Karpas-422 (cell line): Measurements from ENCODE around the gene DUS1L. TPM values are rescaled to one million over a fixed set of nuclear protein-coding genes. Genes with fewer than 3 reads are reported as not detected.
A peak's percentile ranks its signal among the peaks of the same experiment; 100 is the strongest.

Experiments used
- DNase-seq: peaks from one replicate; pipeline ENCODE4 v3.0.0-alpha.2; 2015
- H2AFZ ChIP-seq: fragments of 200-600 bp; sonication (generic); 2 replicates; pipeline ENCODE4 v1.6.1; 2014; ENCODE audit warnings: antibody characterized with exemption, low read length, mixed read lengths
- H3K27ac ChIP-seq: fragments of 200-600 bp; sonication (generic); 2 replicates; pipeline ENCODE4 v1.5.1; 2014; ENCODE audit warnings: mild to moderate bottlenecking, low read length, moderate library complexity
- H3K27me3 ChIP-seq: fragments of 200-600 bp; sonication (generic); 2 replicates; pipeline ENCODE4 v1.6.1; 2014; ENCODE audit warnings: low read length, mixed read lengths
- H3K36me3 ChIP-seq: fragments of 200-600 bp; sonication (generic); 2 replicates; pipeline ENCODE4 v1.6.1; 2014; ENCODE audit warnings: low read length, mixed read lengths; ENCODE audit not compliant: insufficient read depth
- H3K4me1 ChIP-seq: fragments of 200-600 bp; sonication (generic); 2 replicates; pipeline ENCODE4 v1.6.1; 2014; ENCODE audit warnings: mild to moderate bottlenecking, low read length, mixed read lengths
- H3K4me2 ChIP-seq: fragments of 200-600 bp; sonication (generic); 2 replicates; pipeline ENCODE4 v1.6.1; 2014; ENCODE audit warnings: low read length, low read depth, mild to moderate bottlenecking; ENCODE audit not compliant: poor library complexity, severe bottlenecking
- H3K4me3 ChIP-seq: fragments of 200-600 bp; sonication (generic); 2 replicates; pipeline ENCODE4 v1.5.1; 2014; ENCODE audit warnings: mild to moderate bottlenecking, antibody characterized with exemption, low read length, mixed read lengths
- H3K79me2 ChIP-seq: fragments of 200-600 bp; sonication (generic); 2 replicates; pipeline ENCODE4 v1.6.1; 2014; ENCODE audit warnings: mild to moderate bottlenecking, low read length, mixed read lengths
- H3K9ac ChIP-seq: fragments of 200-600 bp; sonication (generic); 2 replicates; pipeline ENCODE4 v1.6.0; 2014; ENCODE audit warnings: low read length
- H3K9me2 ChIP-seq: fragments of 200-600 bp; sonication (generic), shearing (Covaris generic); replicated peaks from 2 replicates; pipeline ENCODE4 v1.6.0; 2014; ENCODE audit warnings: mild to moderate bottlenecking, low read length, moderate library complexity; ENCODE audit not compliant: insufficient read depth
- H3K9me3 ChIP-seq: fragments of 300-700, 200-600 bp; sonication (generic); 2 replicates; pipeline ENCODE4 v1.6.1; 2014; ENCODE audit warnings: low read length, mixed read lengths
- H4K20me1 ChIP-seq: fragments of 200-600 bp; sonication (generic); 2 replicates; pipeline ENCODE4 v1.6.1; 2014; ENCODE audit warnings: mild to moderate bottlenecking, antibody characterized with exemption, low read length, low read depth; ENCODE audit not compliant: insufficient read depth
- total RNA-seq: library from RNA; depleted of rRNA; stranded (reverse); fragments of >200 nt; shearing (Covaris generic); gene quantifications from 2 replicates; pipeline ENCODE4 v1.2.3, GENCODE V29; 2014; ENCODE audit warnings: low replicate concordance

The DUS1L gene
- total RNA-seq, 1 experiment from 2014 or later, result 89.6 TPM

GRCh38 chr17:82076785-82077591 is 11.4 kb upstream of the DUS1L start:
- no peak overlapping the region for H3K4me3 ChIP-seq
- H3K9ac ChIP-seq, result no peak overlapping the region
- no peaks in the 10 kb centered on the region for H3K79me2 ChIP-seq
- H4K20me1 ChIP-seq, result peaks cover 19% of the 10 kb centered on the region; the same call in 1 of the 2 replicates
- H3K27me3 ChIP-seq, result no peaks in the 10 kb centered on the region
- H3K9me3 ChIP-seq, result no peaks in the 10 kb centered on the region
- no peaks in the 10 kb centered on the region for H3K9me2 ChIP-seq
- H3K4me2 ChIP-seq, result no peak overlapping the region
- H3K36me3 ChIP-seq, result no peaks in the 10 kb centered on the region; the same call in 1 of the 2 replicates
- no peak overlapping the region for H2AFZ ChIP-seq
- H3K4me1 ChIP-seq, result peaks cover 6% of the 10 kb centered on the region; the same call in 1 of the 2 replicates
- no peak overlapping the region for H3K27ac ChIP-seq
- no peak for DNase-seq

- peaks cover 19% of the 10 kb centered on the region; the same call in 1 of the 2 replicates for H4K20me1 ChIP-seq
- no peak overlapping the region for H3K27ac ChIP-seq
- H3K9ac ChIP-seq, result no peak overlapping the region
- no peaks in the 10 kb centered on the region; the same call in 1 of the 2 replicates for H3K36me3 ChIP-seq
- no peak overlapping the region for H3K4me3 ChIP-seq
- H2AFZ ChIP-seq, result no peak overlapping the region
- no peaks in the 10 kb centered on the region for H3K9me3 ChIP-seq
- H3K4me1 ChIP-seq, result peaks cover 6% of the 10 kb centered on the region; the same call in 1 of the 2 replicates
- peak; percentile 54 for DNase-seq
- no peaks in the 10 kb centered on the region for H3K27me3 ChIP-seq
- no peaks in the 10 kb centered on the region for H3K9me2 ChIP-seq
- H3K79me2 ChIP-seq, result no peaks in the 10 kb centered on the region
- H3K4me2 ChIP-seq, result no peak overlapping the region
Observed at GRCh38 chr17:82076018-82076784, 10.6 kb upstream of the DUS1L start.

- Histone ChIP-seq H3K9me3 (no peaks in the 10 kb centered on the region), H3K4me3 (no peak overlapping the region), H3K4me2 (no peak overlapping the region), H4K20me1 (0 out of 2 replicates have a peak, but pooled peaks cover 13% of the 10 kb centered on the region), H3K9me2 (no peaks in the 10 kb centered on the region), H3K9ac (no peak overlapping the region), H3K27me3 (no peaks in the 10 kb centered on the region), H3K79me2 (no peaks in the 10 kb centered on the region), H3K36me3 (no peaks in the 10 kb centered on the region; the same call in 1 of the 2 replicates), H3K27ac (no peak overlapping the region), H3K4me1 (peaks cover 6% of the 10 kb centered on the region; the same call in 1 of the 2 replicates), H2AFZ (no peak overlapping the region)
- no peak for DNase-seq
Observed at GRCh38 chr17:82073446-82073845, 7.8 kb upstream of the DUS1L start.

- no peak overlapping the region for H3K27ac ChIP-seq
- no peak for DNase-seq
- no peaks in the 10 kb centered on the region for H3K9me2 ChIP-seq
- no peak overlapping the region for H3K9ac ChIP-seq
- H4K20me1 ChIP-seq, result 0 out of 2 replicates have a peak, but pooled peaks cover 7% of the 10 kb centered on the region
- H3K79me2 ChIP-seq, result no peaks in the 10 kb centered on the region
- H3K4me1 ChIP-seq, result peaks cover 6% of the 10 kb centered on the region; the same call in 1 of the 2 replicates
- no peaks in the 10 kb centered on the region for H3K27me3 ChIP-seq
- no peak overlapping the region for H2AFZ ChIP-seq
- H3K36me3 ChIP-seq, result no peaks in the 10 kb centered on the region
- no peak overlapping the region for H3K4me3 ChIP-seq
- no peak overlapping the region for H3K4me2 ChIP-seq
- no peaks in the 10 kb centered on the region for H3K9me3 ChIP-seq
Observed at GRCh38 chr17:82072827-82073226, 7.2 kb upstream of the DUS1L start.

- DNase-seq, result no peak
- H3K4me2 ChIP-seq, result no peak overlapping the region
- no peak overlapping the region for H3K27ac ChIP-seq
- H3K4me3 ChIP-seq, result no peak overlapping the region
- peaks cover 6% of the 10 kb centered on the region; the same call in 1 of the 2 replicates for H3K79me2 ChIP-seq
- no peaks in the 10 kb centered on the region for H3K9me3 ChIP-seq
- H3K27me3 ChIP-seq, result no peaks in the 10 kb centered on the region
- no peaks in the 10 kb centered on the region for H3K36me3 ChIP-seq
- H3K4me1 ChIP-seq, result peaks cover 8% of the 10 kb centered on the region
- no peaks in the 10 kb centered on the region for H3K9me2 ChIP-seq
- H4K20me1 ChIP-seq, result 0 out of 2 replicates have a peak, but pooled peaks cover 1% of the 10 kb centered on the region
- H2AFZ ChIP-seq, result no peak overlapping the region
- H3K9ac ChIP-seq, result no peak overlapping the region
Observed at GRCh38 chr17:82070611-82071010, 5.0 kb upstream of the DUS1L start.

- Histone ChIP-seq H3K79me2 (peaks cover 29% of the 10 kb centered on the region), H3K9me3 (no peaks in the 10 kb centered on the region), H2AFZ (no peak overlapping the region), H3K4me2 (peak overlapping the region; percentile 94), H3K27ac (peak overlapping the region; percentile 61; the same call in 1 of the 2 replicates), H3K9me2 (no peaks in the 10 kb centered on the region), H3K4me3 (peak overlapping the region; percentile 90), H3K9ac (peak overlapping the region; percentile 99), H3K27me3 (no peaks in the 10 kb centered on the region), H3K36me3 (no peaks in the 10 kb centered on the region), H4K20me1 (peaks cover 12% of the 10 kb centered on the region; the same call in 1 of the 2 replicates), H3K4me1 (peaks cover 20% of the 10 kb centered on the region)
- DNase-seq, result peak; percentile 63
Observed at GRCh38 chr17:82065193-82065637, 389 bp downstream of the DUS1L start.

- Histone ChIP-seq H3K4me2 (peak overlapping the region; percentile 94), H3K9me3 (no peaks in the 10 kb centered on the region), H3K4me3 (peak overlapping the region; percentile 90), H3K9me2 (no peaks in the 10 kb centered on the region), H3K36me3 (no peaks in the 10 kb centered on the region), H2AFZ (no peak overlapping the region), H3K9ac (peak overlapping the region; percentile 99), H3K4me1 (peaks cover 21% of the 10 kb centered on the region), H3K27ac (peak overlapping the region; percentile 61; the same call in 1 of the 2 replicates), H4K20me1 (peaks cover 12% of the 10 kb centered on the region; the same call in 1 of the 2 replicates), H3K79me2 (peaks cover 29% of the 10 kb centered on the region), H3K27me3 (no peaks in the 10 kb centered on the region)
- DNase-seq, result no peak
Observed at GRCh38 chr17:82064433-82065192, 991 bp downstream of the DUS1L start.
